HG03442 (cell line): Measurements from ENCODE around the gene FAM237B.

ENCODE experiments used
- ATAC-seq: cut with Tn5 transposase; IDR thresholded peaks from one replicate; pipeline ENCODE4 v1.9.1; 2021; ENCODE audit warnings: mild to moderate bottlenecking, moderate library complexity; ENCODE audit not compliant: unreplicated experiment

Gene FAM237B

DNA sequence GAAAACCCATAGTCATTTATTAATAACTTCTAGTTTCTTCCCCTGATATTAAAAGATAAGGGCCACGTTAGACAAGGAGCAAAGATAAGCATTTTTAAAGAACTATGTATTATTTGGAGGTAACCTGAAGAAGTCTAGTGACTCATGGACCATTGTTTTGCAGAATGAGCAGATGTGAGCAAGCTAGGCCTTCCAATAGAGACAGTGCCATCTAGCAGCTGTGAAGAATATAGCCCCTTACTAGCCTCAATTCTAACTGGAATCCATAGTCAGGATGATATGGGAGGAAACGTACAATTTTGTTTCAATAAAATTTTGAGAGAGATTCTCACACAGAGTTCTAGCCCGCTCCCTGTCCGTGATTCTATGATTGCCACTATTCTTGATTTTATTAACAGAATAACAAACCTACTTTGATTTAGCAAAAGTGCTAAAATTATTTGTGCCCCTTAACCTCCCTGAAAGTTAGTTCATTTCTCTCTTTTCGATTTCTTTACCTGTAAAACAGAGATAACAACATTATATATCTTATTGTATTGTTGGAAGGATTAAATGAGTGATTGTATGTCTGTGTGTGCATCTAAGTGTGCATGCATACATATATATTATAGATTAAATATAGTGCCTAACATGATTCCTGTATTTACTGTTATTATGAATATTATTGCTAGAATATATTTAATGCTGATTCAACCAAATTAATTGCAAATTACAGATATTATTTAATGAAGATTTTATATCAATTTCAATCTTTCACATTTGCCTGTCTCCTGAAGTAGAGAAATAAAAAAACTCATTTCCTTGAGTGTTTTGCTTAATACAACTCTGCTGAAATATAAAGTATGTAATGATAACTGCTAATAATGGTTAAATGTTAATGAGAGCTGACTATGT, 22.7 kb downstream of the FAM237B start:
- ATAC-seq, result peak; percentile 94

DNA sequence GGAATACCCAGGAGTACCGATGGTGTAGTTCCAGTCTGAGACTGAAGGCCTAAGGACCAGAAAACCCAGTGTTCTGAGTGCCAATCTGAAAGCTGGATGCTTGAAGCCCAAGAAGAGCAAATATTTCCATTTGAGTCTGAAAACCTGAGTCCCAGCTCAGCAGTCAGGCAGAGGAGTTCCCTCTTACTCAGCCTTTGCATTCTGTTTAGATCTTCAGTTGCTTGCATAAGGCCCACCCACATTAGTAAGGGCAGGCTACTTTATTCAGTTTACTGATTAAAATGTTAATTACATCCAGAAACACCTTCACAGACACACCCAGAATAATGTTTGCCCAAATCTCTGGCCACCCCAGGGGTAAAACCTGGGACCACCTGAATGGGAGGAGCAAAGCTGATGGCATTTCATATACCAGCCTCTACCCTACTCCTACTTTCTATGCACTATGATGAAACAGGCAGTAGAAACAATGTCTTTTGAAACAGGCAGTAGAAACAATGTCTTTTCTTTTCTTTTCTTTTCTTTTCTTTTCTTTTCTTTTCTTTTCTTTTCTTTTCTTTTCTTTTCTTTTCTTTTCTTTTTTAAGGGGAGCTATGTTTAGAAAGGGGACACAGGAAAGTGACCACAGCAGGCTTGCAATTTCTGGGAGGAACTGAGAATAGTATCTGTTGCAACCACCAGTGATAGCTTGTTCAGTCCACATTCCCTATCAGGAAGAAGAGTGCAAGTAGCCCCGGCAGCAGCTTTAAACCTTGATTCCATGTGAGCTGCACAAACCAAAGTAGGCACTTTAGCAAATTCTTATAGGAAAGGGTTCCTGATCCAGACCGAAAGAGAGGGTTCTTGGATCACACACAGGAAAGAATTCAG, 30.6 kb downstream of the FAM237B start:
- no peak for ATAC-seq

DNA sequence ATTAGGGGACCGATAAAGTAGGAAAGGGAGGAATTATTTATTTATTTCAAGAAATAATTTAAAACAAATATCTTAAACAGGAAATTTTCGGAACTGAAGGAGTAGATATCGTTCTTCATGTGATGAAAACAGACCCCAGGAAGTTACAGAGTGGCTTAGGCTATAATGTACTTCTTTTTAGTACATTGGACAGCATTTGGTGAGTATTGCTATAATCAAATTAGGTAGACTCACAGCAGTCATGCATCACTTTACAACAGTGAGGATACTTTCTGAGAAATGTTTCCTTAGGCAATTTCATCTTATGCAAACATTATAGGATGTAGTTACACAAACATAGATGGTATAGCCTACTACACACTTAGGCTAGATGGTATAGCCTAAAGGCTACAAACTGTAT, 33.0 kb downstream of the FAM237B start:
- no peak for ATAC-seq

DNA sequence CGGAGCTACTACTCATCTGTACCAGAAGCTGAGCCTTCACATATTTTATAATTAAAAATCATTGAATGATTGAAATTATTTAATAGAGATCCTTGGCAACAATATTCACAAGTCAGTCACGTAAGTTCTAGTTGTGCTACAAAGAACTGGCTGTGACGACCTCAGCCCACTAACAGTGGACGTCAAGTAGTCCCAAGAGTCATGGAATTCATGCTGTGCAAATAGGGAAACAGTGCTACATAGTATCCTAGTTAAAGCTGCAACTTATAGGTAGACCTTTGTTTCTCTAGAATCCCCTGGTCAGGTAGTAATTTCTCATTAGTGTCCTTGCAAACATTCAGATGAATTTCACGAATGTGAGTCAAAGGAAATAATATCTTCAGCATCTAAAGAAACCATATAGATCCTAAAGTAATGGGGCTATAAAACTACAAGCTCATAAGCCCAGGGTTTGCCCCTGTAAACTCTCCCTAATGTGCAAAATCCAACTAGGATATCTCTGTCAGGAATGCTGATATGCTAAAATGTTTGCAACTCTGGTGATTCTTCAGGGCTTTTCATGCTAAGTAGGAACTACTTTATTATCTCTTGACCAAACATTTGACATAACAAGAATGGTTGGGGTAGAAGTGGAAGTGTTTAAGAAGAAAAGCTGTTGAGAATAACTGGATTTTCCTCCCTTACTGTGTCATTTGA, 44.9 kb downstream of the FAM237B start:
- no peak for ATAC-seq

DNA sequence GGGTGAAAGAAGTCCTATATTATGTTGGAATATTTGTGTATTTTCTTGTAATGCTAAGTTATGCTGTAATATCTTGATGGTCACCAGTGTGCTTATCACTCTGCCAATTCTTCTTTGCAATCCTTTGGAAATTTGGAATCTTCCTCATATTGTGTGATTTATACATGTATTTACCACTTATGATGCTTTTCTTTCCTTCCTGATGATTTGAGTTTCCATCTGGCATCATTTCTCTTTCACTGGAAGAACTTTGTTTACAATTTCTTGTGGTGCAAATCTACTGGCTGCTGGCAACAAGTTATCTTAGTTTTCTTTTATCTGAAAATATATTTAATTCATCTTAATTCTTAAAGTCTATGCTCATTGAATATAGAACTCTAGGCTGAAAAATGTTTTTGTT, 46.9 kb downstream of the FAM237B start:
- no peak for ATAC-seq

DNA sequence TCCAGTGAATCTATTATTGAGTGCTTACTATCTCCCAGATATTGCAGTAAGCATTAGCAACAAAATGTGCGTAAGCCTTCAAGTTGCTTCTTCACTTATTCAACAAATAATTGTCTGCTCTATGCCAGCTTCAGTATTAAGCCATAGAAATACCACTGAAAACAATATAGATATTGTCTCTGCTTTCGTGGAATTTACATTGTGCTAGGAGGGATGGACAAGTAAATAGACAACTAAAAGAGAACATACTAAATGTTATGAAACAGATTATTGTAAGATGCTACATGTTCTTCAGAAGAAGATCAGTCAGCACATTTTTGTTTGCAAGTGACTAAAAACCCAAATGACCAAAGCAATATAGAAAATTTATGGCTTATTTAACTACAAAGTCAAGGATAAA, 48.9 kb downstream of the FAM237B start:
- ATAC-seq, result no peak

DNA sequence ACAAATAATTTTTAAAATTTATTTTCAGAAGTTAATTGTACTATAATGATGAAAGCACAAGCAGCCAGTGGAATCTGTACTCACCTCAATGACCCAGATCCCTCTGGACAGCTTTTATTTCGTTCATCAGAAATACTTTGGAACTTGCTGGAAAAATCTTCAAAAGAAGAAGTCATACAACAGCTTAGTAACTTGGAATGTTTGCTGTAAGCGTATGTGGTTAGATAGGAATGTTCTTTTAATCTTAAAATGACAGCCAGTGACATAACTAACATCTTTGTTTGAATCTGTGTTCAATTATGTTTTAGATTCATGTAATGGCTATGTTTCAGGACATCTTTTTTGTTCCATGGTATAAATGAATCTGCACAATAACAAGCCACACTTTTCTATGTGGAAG, 49.4 kb downstream of the FAM237B start:
- ATAC-seq, result no peak

DNA sequence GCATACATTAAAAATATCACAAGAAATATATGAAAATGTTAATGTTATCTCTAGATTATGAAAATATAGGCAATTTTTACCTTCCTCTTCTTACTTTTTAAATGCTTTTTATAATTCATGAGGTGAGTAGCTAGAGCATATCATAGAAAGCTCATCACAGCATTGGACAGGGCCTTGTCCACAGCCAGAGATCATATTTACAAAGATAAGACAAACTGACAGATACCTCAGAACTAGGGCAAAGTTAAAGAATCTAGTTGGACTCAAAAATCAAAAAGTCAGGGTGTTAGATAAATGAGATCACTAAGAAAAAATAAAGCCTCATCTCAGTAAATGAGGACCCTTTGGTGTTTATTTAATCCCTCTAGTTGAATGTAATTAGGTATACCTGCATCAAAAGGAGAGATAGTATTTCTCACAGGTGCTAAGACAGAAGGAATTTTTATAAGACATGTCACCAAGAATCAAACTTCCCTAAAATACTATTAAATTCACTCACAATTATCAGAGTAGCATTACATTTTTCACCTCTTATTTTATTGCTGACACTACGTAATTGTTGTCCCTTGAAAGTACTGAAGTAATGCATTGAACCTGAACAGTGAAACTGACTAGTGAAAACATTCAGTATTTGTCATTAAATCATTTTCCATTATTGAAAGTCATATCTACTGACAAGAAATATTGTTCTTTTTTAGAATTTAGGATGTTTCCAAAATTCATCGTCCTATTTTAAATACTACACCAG, 50.5 kb downstream of the FAM237B start:
- ATAC-seq, result no peak

DNA sequence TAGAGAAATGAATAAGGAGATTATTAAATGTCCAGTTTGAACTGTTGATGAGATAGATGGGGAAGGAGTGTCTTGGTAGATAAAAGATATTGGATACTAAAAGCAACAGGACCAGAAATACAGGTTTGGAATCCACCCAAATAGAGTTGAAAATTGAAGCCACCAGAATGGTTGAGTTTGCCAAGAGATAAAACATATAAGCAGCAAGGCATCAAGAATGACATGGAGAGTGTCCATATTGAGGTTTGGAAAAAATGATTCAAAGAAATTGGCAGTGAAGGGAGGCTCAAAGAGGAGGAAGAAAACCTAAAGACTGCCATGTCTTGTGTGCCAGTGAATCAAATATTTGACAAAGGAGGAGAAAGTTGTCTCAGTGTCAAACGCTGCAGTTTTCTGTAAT, 51.9 kb downstream of the FAM237B start:
- ATAC-seq, result no peak

DNA sequence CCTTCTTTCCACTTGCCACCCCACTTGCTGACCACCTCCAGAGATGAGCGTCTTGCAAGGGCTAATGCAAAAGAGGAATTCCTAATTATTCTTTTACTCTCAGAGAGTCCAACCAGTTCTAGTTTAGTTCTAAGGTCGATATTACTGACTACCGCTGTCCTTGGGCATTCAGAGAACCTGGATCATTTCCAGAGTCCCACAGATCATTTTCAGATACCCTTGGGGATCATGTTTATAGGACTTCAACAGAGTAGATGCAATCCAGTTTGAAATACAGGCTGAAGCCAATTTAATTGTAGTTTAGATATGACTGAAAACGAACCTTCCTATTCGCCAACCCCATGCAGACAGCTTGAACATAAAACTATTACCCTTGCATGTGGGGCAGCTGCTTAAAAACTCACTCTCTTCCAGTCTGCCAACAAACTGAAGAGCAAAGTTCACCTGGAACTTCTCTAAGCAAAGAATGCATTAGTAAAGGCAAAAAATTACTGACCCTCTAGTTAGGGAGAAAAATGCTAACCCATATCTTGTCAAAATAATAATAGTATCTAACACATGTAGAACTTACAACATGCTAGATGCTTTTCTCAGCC, 53.7 kb downstream of the FAM237B start:
- ATAC-seq, result no peak

DNA sequence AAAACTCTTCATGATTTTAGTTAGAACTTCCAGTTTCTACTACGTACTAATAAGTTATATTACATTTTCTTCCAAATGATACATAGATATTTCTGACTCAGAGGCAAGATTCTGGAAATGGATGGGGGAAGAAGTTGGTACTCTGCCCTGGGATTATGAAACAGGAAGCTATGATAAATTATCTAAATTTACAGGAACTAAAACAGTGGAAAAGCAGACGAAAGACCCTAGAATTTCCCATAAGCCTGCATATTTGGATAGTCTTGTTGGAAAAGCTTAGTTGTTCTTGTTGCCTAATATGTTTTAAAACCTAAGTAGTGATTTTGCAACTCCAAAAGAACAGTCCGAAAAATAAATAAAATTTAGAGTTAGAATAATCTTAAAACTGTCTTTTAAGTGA, 54.3 kb downstream of the FAM237B start:
- no peak for ATAC-seq
